Endothelial cell of umbilical vein (primary cell): Measurements from ENCODE around the gene HAND1. TPM values are rescaled to one million over a fixed set of nuclear protein-coding genes. Genes with fewer than 3 reads are reported as not detected.

Source experiments
- BruUV-seq: library from RNA; stranded (reverse); fragments of 400-500 nt; replicated peaks from 2 replicates; lab custom pipeline; 2021; lab: Mats Ljungman, UMichigan
- CTCF ChIA-PET: fragments of 300-600, 350-600 bp; sonication (Branson Sonifier 250); formaldehyde crosslinking; loops from one replicate; lab custom pipeline; 2021; ENCODE audit warnings: antibody characterized with exemption, inconsistent platforms; lab: Charles Lee
- POLR2A ChIA-PET: fragments of 300-600, 350-600 bp; sonication (Branson Sonifier 250); formaldehyde crosslinking; loops from one replicate; lab custom pipeline; 2021; ENCODE audit warnings: antibody characterized with exemption, inconsistent platforms; lab: Charles Lee
- DNase-seq: peaks from one replicate; pipeline ENCODE4 v3.0.0-alpha.2; 2011; ENCODE audit warnings: low read depth, low spot score
- FAIRE-seq: peaks from 2 replicates; lab custom pipeline; 2011; peaks lifted over from hg19 to GRCh38; lab: Jason Lieb, UNC
- H2AFZ ChIP-seq: 2 replicates; pipeline ENCODE4 v1.6.0; 2012; ENCODE audit warnings: low read depth, low read length, control low read depth, inconsistent platforms
- H3K27ac ChIP-seq: 2 replicates; pipeline ENCODE4 v1.5.1; 2011; ENCODE audit warnings: low read depth, mild to moderate bottlenecking, control low read depth, low read length, moderate library complexity; ENCODE audit not compliant: insufficient read depth
- H3K27me3 ChIP-seq, 2 experiments: 2 replicates each; pipeline versions ENCODE4 v1.6.0 to v1.6.1; 2011; ENCODE audit warnings: low read length in 2 of 2, mixed read lengths in 1 of 2; ENCODE audit not compliant: control insufficient read depth in 2 of 2, insufficient read depth in 2 of 2
- H3K36me3 ChIP-seq, 2 experiments: 2 replicates in 1 of 2; 3 replicates in 1 of 2; pipeline ENCODE4 v1.5.1; 2011; ENCODE audit warnings: low read length in 2 of 2, mild to moderate bottlenecking in 1 of 2, moderate library complexity in 1 of 2; ENCODE audit not compliant: control insufficient read depth in 2 of 2, insufficient read depth in 2 of 2; ENCODE audit errors: extremely low read depth in 1 of 2
- H3K4me1 ChIP-seq: 3 replicates; pipeline ENCODE4 v1.5.1; 2011; ENCODE audit warnings: mild to moderate bottlenecking, low read length; ENCODE audit not compliant: control insufficient read depth, insufficient read depth; ENCODE audit errors: extremely low read depth
- H3K4me2 ChIP-seq: 2 replicates; pipeline ENCODE4 v1.6.1; 2011; ENCODE audit warnings: low read length, control low read depth, mixed read lengths; ENCODE audit not compliant: insufficient read depth
- H3K4me3 ChIP-seq, 3 experiments: fragments of 200-600 bp in 1 of 3; sonication (generic), shearing (Covaris generic) in 1 of 3; replicated peaks in 1 of 3; 2 replicates each; pipeline ENCODE4 v1.5.1; 2011 to 2016; ENCODE audit warnings: control low read depth in 3 of 3, low read length in 3 of 3, mild to moderate bottlenecking in 2 of 3, inconsistent platforms in 1 of 3, low read depth in 1 of 3, moderate library complexity in 1 of 3; ENCODE audit not compliant: insufficient read depth in 1 of 3
- H3K79me2 ChIP-seq: 2 replicates; pipeline ENCODE4 v1.6.0; 2012; ENCODE audit warnings: low read length, inconsistent platforms; ENCODE audit not compliant: control insufficient read depth, insufficient read depth
- H3K9ac ChIP-seq: replicated peaks from 2 replicates; pipeline ENCODE3; 2011; ENCODE audit warnings: low read length, control low read depth; ENCODE audit not compliant: insufficient read depth; ENCODE audit errors: extremely low read depth
- H3K9me1 ChIP-seq: replicated peaks from 3 replicates; pipeline ENCODE4 v1.6.0; 2011; ENCODE audit warnings: mild to moderate bottlenecking, low read length; ENCODE audit not compliant: control insufficient read depth, insufficient read depth; ENCODE audit errors: extremely low read depth
- H3K9me3 ChIP-seq: replicated peaks from 2 replicates; pipeline ENCODE4 v1.5.1; 2012; ENCODE audit warnings: low read length, inconsistent platforms; ENCODE audit not compliant: control insufficient read depth, insufficient read depth
- H4K20me1 ChIP-seq: replicated peaks from 2 replicates; pipeline ENCODE3; 2011; ENCODE audit warnings: mild to moderate bottlenecking, low read length; ENCODE audit not compliant: control insufficient read depth, insufficient read depth; ENCODE audit errors: extremely low read depth
- EZH2 ChIP-seq: IDR thresholded peaks from 2 replicates; pipeline ENCODE4 v1.6.1; 2012; ENCODE audit warnings: borderline replicate concordance, low read depth, mild to moderate bottlenecking, moderate library complexity, low read length, inconsistent platforms; ENCODE audit not compliant: severe bottlenecking
- MYC ChIP-seq: IDR thresholded peaks from one replicate; pipeline ENCODE4 v1.6.1; 2011; ENCODE audit warnings: mild to moderate bottlenecking, low read depth, low read length
- dilution Hi-C: fragments of 300-500 bp; cut with MboI; formaldehyde crosslinking; loops from one replicate; pipeline ENCODE4 v1.15.0; 2019; ENCODE audit warnings: low sequenced_read_pairs; ENCODE audit not compliant: extremely low pct_ligation_motif_present
- intact Hi-C: fragments of 100-400 bp; cut with micrococcal nuclease; formaldehyde crosslinking; loops from one replicate; pipeline ENCODE4 v1.10.0; 2022
- polyA plus RNA-seq, 4 experiments: library from polyadenylated mRNA; depleted of rRNA in 3 of 4; stranded (reverse) in 3 of 4; unstranded in 1 of 4; fragments of >200 nt; gene quantifications; 2 replicates each; pipeline versions ENCODE4 v1.2.1 to v1.2.3, GENCODE V29; 2011 to 2012; ENCODE audit warnings: missing spikeins in 1 of 4
- total RNA-seq: library from RNA; stranded (reverse); gene quantifications from 2 replicates; pipeline ENCODE4 v1.2.3, GENCODE V29; 2021

Gene HAND1
- total and polyA plus RNA-seq, 2 donors (not counting 3 experiments of a cell fraction or from before 2014, with no cell fraction given) = not detected

- Histone ChIP-seq H3K79me2 (no peaks in the 10 kb centered on the region), H3K36me3 (no peaks in the 10 kb centered on the region), H3K9me1 (no peaks in the 10 kb centered on the region), H3K4me2 (no peak overlapping the region), H3K9ac (no peak overlapping the region), H3K4me3 (no peak overlapping the region), H4K20me1 (no peaks in the 10 kb centered on the region), H3K9me3 (no peaks in the 10 kb centered on the region), H3K27me3 (peaks cover 89 to 96% of the 10 kb centered on the region in 2 experiments), H3K27ac (no peak overlapping the region), H3K4me1 (no peaks in the 10 kb centered on the region), H2AFZ (no peak overlapping the region)
- dilution Hi-C loops = no loop called here
- ChIA-PET POLR2A (no interaction called here), CTCF (no interaction called here)
- intact Hi-C loops = no loop called here
- no TSS peak for BruUV-seq
- DNase-seq = no peak
- peak; percentile 24 for FAIRE-seq
- no peak for TF ChIP-seq MYC
- peak; percentile 54 for TF ChIP-seq EZH2
Measured at GRCh38 chr5:154474396-154475334, 3.4 kb downstream of the HAND1 start.

GRCh38 chr5:154473581-154474283, 4.3 kb downstream of the HAND1 start:
- Histone ChIP-seq H3K9me1 (no peaks in the 10 kb centered on the region), H2AFZ (no peak overlapping the region), H3K4me2 (no peak overlapping the region), H3K9me3 (no peaks in the 10 kb centered on the region), H3K79me2 (no peaks in the 10 kb centered on the region), H3K27me3 (peaks cover 83 to 91% of the 10 kb centered on the region in 2 experiments), H3K9ac (no peak overlapping the region), H3K4me3 (no peak overlapping the region), H3K36me3 (no peaks in the 10 kb centered on the region), H3K27ac (no peak overlapping the region), H3K4me1 (no peaks in the 10 kb centered on the region), H4K20me1 (no peaks in the 10 kb centered on the region)
- FAIRE-seq = no peak
- dilution Hi-C loops (no loop called here), intact Hi-C loops (no loop called here)
- ChIA-PET CTCF (interaction anchor here (1.5 kb wide), 1 partner anchor 499 kb away, joined by 3 read pairs; no protein-coding TSS in a partner anchor), POLR2A (no interaction called here)
- peak; percentile 46 for TF ChIP-seq EZH2
- no peak for TF ChIP-seq MYC
- BruUV-seq = no TSS peak
- DNase-seq = no peak
